Heart left ventricle (tissue), 16 donors: ENCODE measurements around the gene SMG9. TPM values are rescaled to one million over a fixed set of nuclear protein-coding genes. Genes with fewer than 3 reads are reported as not detected.

Source experiments
- ATAC-seq, 4 donors: fragments of 200-7000 bp; cut with Tn5 transposase; one replicate each; pipeline ENCODE4 v1.9.1; 2020 to 2022; ENCODE audit warnings: moderate library complexity in 4 of 4, mild to moderate bottlenecking in 3 of 4, moderate number of reproducible peaks in 1 of 4
- DNase-seq, 5 donors: peaks; one replicate each; pipeline ENCODE4 v3.0.0-alpha.2; 2020
- H3K27ac ChIP-seq, 12 donors: fragments of 200-600 bp; sonication (generic) in 4 of 12; one replicate each; pipeline versions ENCODE4 v1.5.0 to v1.8.0; 2016 to 2022; ENCODE audit warnings: mild to moderate bottlenecking in 2 of 12
- H3K27me3 ChIP-seq, 9 donors: fragments of 200-600 bp; sonication (generic) in 2 of 9; one replicate each; pipeline versions ENCODE4 v1.5.1 to v1.8.0; 2016 to 2022; ENCODE audit warnings: mild to moderate bottlenecking in 3 of 9
- H3K36me3 ChIP-seq, 9 donors: fragments of 200-600 bp; sonication (generic) in 2 of 9; one replicate each; pipeline versions ENCODE4 v1.5.0 to v1.8.0; 2018 to 2022; ENCODE audit warnings: mild to moderate bottlenecking in 2 of 9
- H3K4me1 ChIP-seq, 12 donors: fragments of 200-600 bp; sonication (generic) in 4 of 12; one replicate each; pipeline versions ENCODE4 v1.5.0 to v1.8.0; 2016 to 2022; ENCODE audit warnings: mild to moderate bottlenecking in 3 of 12
- H3K4me3 ChIP-seq, 12 donors: fragments of 200-600 bp; sonication (generic) in 4 of 12; one replicate each; pipeline versions ENCODE4 v1.5.0 to v1.8.0; 2017 to 2022; ENCODE audit warnings: mild to moderate bottlenecking in 9 of 12, moderate library complexity in 4 of 12
- H3K9me3 ChIP-seq, 12 donors: fragments of 200-600 bp; sonication (generic) in 4 of 12; one replicate each; pipeline versions ENCODE4 v1.5.0 to v1.8.0; 2016 to 2022; ENCODE audit warnings: mild to moderate bottlenecking in 1 of 12
- CTCF ChIP-seq, 12 donors: fragments of 200-600 bp; sonication (generic) in 4 of 12; IDR thresholded peaks; one replicate each; pipeline versions ENCODE4 v1.5.0 to v1.8.0; 2018 to 2022; ENCODE audit warnings: antibody characterized with exemption in 12 of 12, mild to moderate bottlenecking in 5 of 12
- POLR2A ChIP-seq, 2 donors: fragments of 450-650 bp; IDR thresholded peaks; one replicate each; pipeline ENCODE4 v1.6.1; 2017; ENCODE audit warnings: antibody characterized with exemption in 2 of 2, mild to moderate bottlenecking in 2 of 2, moderate library complexity in 2 of 2
- WGBS, 4 donors: extraction: QIAGEN DNeasy Blood & Tissue Kit in 2 of 4; methylation state at CpG; one replicate each; pipeline versions ENCODE4 v1.1.5 to v1.1.7; 2013 to 2018; 5-methylcytosine and 5-hydroxymethylcytosine counted together
- intact Hi-C, 10 donors: fragments of 100-400 bp; cut with DNase I; formaldehyde crosslinking; loops; one replicate each; pipeline versions ENCODE4 v1.11.1 to v1.14.2; 2022
- polyA plus RNA-seq, 2 donors: library from polyadenylated mRNA; stranded (reverse); fragments of 200-250 nt; gene quantifications; one replicate each; pipeline ENCODE4 v1.2.3, GENCODE V29; 2013
- total RNA-seq, 9 donors: library from RNA; depleted of rRNA in 2 of 9; stranded (reverse); fragments of >200 nt in 2 of 9; fragmentation: NEBNext Ultra II Directional in 3 of 9; extraction: Animal tissue kit (Norgen Biotek cat#: 25700) in 3 of 9; gene quantifications; one replicate each; pipeline versions ENCODE4 v1.1.0 to v1.2.4, GENCODE V29; 2016 to 2023
- donor health status: ischemic (EF 13 %, LVEDD 7.1; RV severe dilation, severe dysfunction).
- donor health status: healthy with polysubstance abuse.
- donor health status: DM: no; HTN: yes; CAD: no.
- donor health status: DM: no; HTN: no; CAD: no.
- donor health status: ischemic (EF 25% LVEDD 6.9; RV normal size, moderate dysfunction).
- donor health status: ischemic (EF 25% LVEDD 5.7; RV mildly dilated, moderate dysfunction).
- donor health status: healthy.
- donor health status: DM: yes; HTN: yes; CAD: no.
- donor health status: ischemic (EF 35%, LVEDD 5.7; RV mildly dilated, moderate dysfunction).
- donor health status: nonischemic (EF 11% LVEDD 7.7; RV severe dilation, severe dysfunction).
- donor health status: DM: yes; HTN: yes; CAD: no.
- donor health status: PGD.
- donor health status: ischemic (EF 29% LVEDD 5.4; RV normal size, mild dysfunction).
- donor health status: nonischemic (EF 23%, LVEDD 6.1; RV moderate dilation, normal function).

Gene SMG9
- total and polyA plus RNA-seq, 11 donors = 5.8 to 27.7 (median 14.9) TPM

GRCh38 chr19:43774103-43774939, 19.6 kb upstream of the SMG9 start:
- ATAC-seq (peak; percentile 52 to 92 (median 84)), DNase-seq (peak; percentile 59 to 80 (median 72))
- TF ChIP-seq CTCF (IDR thresholded peaks at IDR 0.05) (peak; percentile 36 to 75 (median 54)), POLR2A (IDR thresholded peaks at IDR 0.05) (no peak)
- no peaks in the 10 kb centered on the region for H3K9me3 ChIP-seq
- H3K4me3 ChIP-seq = peak overlapping the region in 10 of 12 donors; percentile 11 to 45 (median 35)
- no peak overlapping the region for H3K27ac ChIP-seq
- 9 to 21% (median 12%) methylated on average over 21 to 63 of the region's 63 CpGs for WGBS, 4 donors
- H3K4me1 ChIP-seq = peaks cover 0 to 45% (median 13%) of the 10 kb centered on the region in 12 donors
- H3K36me3 ChIP-seq = peaks cover 0 to 1% (median 0%) of the 10 kb centered on the region in 9 donors
- intact Hi-C loops = no loop called here
- peaks cover 0 to 15% (median 0%) of the 10 kb centered on the region in 9 donors for H3K27me3 ChIP-seq

DNA sequence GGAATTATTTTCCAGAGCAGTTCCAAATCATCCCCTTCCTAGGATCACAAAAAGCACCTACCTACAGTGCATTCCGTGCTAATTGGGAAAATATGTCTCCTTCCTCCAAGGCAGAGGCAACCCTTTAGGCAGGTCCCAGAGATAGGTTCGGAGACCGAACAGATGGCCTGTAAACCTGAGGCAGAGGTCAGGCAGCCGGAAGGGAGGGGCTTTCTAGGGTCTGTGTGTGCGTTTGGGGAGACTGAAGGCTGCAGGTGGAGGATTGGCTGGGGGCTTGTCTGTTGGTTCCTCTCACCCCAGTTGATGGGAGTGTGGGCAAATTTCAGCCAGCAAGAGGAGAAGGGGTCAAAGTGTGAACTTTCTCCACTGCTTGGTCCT, 19.0 kb upstream of the SMG9 start:
- Histone ChIP-seq H3K36me3 (peaks cover 0 to 4% (median 0%) of the 10 kb centered on the region in 9 donors), H3K27me3 (peaks cover 0 to 15% (median 0%) of the 10 kb centered on the region in 9 donors), H3K9me3 (no peaks in the 10 kb centered on the region), H3K27ac (no peak overlapping the region), H3K4me1 (peaks cover 0 to 45% (median 13%) of the 10 kb centered on the region in 12 donors), H3K4me3 (peak overlapping the region in 2 of 12 donors; percentile 34 to 45)
- no peak for TF ChIP-seq CTCF (IDR thresholded peaks at IDR 0.05)
- TF ChIP-seq POLR2A (IDR thresholded peaks at IDR 0.05) = no peak
- DNase-seq (no peak), ATAC-seq (no peak)
- intact Hi-C loops = no loop called here
- WGBS, 4 donors = 42 to 58% (median 54%) methylated on average over 5 of the region's 5 CpGs

DNA sequence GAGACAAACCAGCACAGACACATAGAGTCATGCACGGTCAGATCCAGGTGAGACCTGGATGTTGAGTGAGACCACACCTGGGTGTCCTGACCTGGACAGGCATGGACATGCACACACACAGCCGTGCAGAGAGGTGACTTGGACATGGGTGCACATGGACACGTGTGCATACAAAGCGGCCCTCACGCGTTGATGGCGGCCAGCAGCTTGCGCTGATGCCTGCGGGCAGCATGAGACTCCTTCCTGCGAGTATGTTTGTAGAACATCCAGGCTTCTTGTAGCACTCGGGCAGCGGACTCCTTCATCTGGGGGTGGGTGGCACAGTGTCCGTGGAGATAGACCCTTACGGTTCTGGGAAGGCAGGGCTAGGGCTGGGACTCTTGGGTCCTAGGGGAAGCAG, 14.5 kb upstream of the SMG9 start:
- peaks cover 0 to 4% (median 0%) of the 10 kb centered on the region in 9 donors for H3K36me3 ChIP-seq
- WGBS, 4 donors = 89 to 93% (median 92%) methylated on average over 13 to 14 of the region's 14 CpGs
- ATAC-seq (no peak), DNase-seq (peak in 1 of 5 donors; percentile 46)
- H3K27ac ChIP-seq = no peak overlapping the region
- no peaks in the 10 kb centered on the region for H3K9me3 ChIP-seq
- TF ChIP-seq POLR2A (IDR thresholded peaks at IDR 0.05) = no peak
- no peak for TF ChIP-seq CTCF (IDR thresholded peaks at IDR 0.05)
- peaks cover 0 to 55% (median 3%) of the 10 kb centered on the region in 12 donors for H3K4me1 ChIP-seq
- H3K27me3 ChIP-seq = peaks cover 0 to 4% (median 0%) of the 10 kb centered on the region in 9 donors
- intact Hi-C loops = no loop called here
- no peak overlapping the region for H3K4me3 ChIP-seq

- peaks cover 0 to 59% (median 0%) of the 10 kb centered on the region in 12 donors for H3K4me1 ChIP-seq
- DNase-seq (peak in 2 of 5 donors; percentile 58 to 68), ATAC-seq (peak in 1 of 4 donors; percentile 32)
- peak overlapping the region in 1 of 12 donors; percentile 42 for H3K27ac ChIP-seq
- H3K4me3 ChIP-seq = no peak overlapping the region
- 73 to 78% (median 75%) methylated on average over 15 of the region's 15 CpGs for whole genome bisulfite sequencing, 4 donors
- peaks cover 0 to 4% (median 0%) of the 10 kb centered on the region in 9 donors for H3K36me3 ChIP-seq
- TF ChIP-seq POLR2A (IDR thresholded peaks at IDR 0.05) (no peak), CTCF (IDR thresholded peaks at IDR 0.05) (no peak)
- no peaks in the 10 kb centered on the region for H3K9me3 ChIP-seq
- no peaks in the 10 kb centered on the region for H3K27me3 ChIP-seq
- intact Hi-C loops = no loop called here
Observed at GRCh38 chr19:43768273-43769050, 13.7 kb upstream of the SMG9 start.
